Measurements from ENCODE around the gene LHX2.

Gene LHX2

DNA sequence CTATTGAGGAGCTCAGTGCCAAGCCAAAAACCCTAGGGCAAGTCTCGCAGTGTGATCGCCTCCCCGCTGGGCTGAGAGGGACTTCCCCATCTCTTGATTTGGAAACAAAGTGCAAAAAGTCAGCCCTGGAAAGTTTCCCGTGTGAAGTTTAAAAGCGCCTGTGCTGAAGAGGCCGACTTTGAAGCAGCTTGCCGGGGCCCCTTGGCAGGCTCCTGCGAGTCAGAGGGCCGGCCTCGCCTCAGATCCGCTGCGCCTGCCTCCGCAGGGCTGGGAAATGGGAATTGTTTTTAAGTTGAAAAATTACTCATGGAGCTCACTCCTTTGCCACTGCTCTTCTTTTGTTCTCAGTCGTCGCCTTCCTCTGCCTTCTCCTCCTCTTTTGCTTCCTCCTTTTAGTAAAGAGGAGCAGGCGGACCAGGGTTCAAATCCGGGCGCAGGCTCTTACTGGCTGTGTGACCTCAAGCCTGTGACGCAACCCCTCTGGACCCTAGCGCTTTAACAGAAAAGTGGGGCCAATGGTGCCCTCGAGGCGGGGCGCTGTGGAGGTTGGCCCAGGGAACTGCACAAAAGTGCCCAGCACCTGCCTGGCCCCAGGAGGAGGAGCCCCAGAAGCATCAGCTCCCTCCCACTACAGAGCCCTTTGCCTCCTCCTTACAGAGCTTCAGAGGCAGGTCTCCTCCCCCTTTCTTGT is 14.7 kb upstream of the LHX2 start:
- no peak for TF ChIP-seq GATA3 (IDR thresholded peaks at IDR 0.05; ENCODE audit: low read depth, low read length)
- no peak for TF ChIP-seq GATA2 (IDR thresholded peaks at IDR 0.05; ENCODE audit: low read depth, low read length)

DNA sequence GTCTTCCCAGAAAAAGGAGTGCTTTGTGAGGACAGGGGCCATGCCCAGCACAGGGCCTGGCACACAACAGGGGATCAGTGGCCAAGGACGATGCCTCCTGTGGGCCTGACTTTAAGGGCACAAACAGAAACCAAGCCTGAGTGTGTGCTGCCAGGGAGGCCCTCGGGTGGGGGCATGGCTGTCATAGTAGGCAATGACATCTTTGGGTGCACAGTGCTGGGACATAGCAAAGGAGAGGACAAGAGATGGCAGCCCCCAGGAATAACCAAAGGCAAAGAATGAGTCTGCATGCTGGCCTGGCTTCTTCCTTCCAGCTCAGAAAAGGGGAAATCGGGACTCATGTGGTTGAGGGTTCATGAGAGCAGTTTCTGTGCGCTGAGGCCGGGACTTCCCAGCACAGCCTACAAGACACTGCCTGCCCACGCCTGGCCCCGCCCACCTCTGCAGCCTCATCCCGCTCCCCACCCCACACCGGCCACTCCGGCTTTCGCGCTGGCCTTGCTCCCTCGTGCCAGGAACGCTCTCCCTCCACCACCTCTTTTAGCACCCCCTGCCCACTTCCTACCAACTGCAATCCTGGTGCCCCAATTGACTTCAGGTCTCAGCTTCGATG is 13.8 kb upstream of the LHX2 start:
- TF ChIP-seq GATA2 (IDR thresholded peaks at IDR 0.05; ENCODE audit: low read depth, low read length) (no peak), GATA3 (IDR thresholded peaks at IDR 0.05; ENCODE audit: low read depth, low read length) (no peak)

DNA sequence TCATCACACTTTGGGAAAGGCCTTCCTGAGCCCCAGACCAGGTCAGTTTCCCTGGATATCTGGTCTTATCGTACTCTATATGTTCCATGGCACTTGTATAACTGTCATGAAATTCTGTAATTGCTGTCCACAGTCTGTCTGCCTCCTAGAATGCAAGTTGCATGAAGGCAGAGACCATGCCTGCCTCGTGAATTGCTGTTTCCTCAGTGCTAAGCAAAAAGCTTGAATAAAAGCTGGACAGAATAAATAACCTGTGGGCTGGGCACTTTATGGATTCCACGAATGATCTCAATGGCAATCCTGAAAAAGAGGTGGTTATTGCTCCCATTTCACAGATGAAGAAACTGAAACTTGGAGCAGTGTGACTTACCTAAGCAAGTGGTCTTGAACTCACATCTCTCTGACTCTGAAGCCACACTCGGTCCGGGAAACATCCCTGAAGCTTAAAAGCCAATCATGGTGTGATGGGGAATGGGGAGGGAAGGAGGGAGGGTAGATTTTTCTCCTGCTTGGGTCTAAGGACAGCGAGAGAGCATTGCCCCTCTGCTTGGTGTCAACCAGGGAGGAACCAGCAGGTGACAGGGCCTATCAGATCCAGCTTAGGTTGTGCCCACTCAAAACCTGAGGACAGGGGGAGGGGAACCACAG is 13.2 kb upstream of the LHX2 start:
- TF ChIP-seq GATA2 (IDR thresholded peaks at IDR 0.05; ENCODE audit: low read depth, low read length) (no peak), GATA3 (IDR thresholded peaks at IDR 0.05; ENCODE audit: low read depth, low read length) (no peak)

DNA sequence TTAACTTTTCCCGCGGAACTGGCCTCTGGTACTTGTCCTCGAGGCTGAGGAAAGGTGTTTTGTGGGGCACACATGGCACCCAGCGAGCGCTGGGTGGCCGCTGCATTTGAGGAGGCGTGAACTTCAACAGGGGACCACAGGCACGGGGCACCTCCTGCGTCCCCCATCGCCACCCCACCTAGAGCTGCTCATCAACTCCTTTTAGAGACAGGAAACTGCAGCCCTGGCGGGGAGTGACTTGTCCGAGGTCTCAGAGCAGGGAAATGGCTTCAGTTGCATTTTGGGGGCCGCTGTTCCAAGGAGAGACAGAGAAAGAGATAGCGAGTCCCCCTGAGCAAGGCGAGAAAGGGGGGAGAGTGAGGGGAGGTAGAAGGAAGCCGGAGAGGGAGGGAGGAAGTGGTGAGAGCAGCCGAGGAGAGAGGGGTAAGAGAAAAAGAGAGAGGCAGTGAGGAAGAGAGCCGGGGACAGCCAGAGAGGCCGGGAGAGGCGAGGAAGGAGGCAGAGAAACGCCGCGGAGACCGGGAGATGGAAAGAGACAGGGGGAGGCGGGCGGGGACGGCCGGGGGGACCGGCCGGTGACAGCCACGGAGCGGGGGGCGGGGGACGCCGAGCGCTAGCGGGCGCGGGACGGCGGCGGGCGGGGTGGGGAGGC is 12.5 kb upstream of the LHX2 start:
- TF ChIP-seq GATA3 (IDR thresholded peaks at IDR 0.05; ENCODE audit: low read depth, low read length) (no peak), GATA2 (IDR thresholded peaks at IDR 0.05; ENCODE audit: low read depth, low read length) (no peak)

DNA sequence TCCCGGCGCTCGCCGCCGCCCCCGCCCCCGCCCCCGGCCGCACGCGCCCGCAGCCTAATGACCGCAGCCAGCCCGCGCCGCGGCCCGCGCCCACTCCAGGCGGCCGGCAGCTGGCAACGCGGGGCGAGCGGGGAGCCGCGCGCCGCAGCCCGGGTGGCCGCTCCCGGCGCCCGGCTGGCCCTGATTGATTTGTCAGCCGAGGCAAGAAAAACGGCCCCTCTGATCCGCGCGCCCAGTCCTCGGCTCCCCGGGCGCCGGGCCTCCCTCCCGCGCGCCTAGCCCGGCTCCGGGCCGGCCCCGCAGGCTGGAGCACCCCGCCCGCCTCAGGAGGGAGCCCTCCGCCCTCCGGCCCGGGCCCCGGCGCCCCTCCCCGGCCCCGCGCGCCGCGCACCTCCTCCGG is 11.9 kb upstream of the LHX2 start:
- TF ChIP-seq GATA3 (IDR thresholded peaks at IDR 0.05; ENCODE audit: low read depth, low read length) = no peak
- no peak for TF ChIP-seq GATA2 (IDR thresholded peaks at IDR 0.05; ENCODE audit: low read depth, low read length)

DNA sequence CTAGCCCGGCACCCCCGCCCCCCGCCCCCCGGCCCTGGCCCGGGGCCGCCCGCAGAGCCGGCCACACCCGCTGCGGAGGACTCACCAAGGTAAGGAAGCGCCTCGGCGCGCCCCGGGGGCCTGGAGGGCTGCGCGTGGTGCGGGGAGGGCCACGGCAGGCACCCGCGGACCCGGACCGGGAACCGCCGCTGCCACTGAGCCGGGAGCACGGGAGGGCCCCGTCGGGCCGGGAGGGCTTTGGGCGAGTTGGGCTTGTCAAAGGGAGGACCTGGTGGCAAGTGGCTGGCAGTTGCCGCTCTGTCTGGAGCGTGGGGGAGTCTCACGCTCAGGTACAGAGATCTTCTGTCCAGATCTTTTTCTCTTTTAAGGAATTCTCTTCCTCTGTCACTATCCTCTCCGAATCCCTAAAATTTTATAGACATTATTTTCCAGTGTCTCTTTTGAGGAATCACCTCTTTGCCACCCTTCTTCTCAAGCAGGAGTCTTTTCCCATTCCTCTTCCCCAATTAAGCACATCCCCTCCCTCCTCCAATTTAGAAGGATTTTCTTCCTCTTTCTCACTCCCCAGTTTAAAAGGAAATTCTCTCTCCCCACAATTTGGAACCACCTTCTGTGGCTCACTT is 11.3 kb upstream of the LHX2 start:
- TF ChIP-seq GATA3 (IDR thresholded peaks at IDR 0.05; ENCODE audit: low read depth, low read length) = no peak
- no peak for TF ChIP-seq GATA2 (IDR thresholded peaks at IDR 0.05; ENCODE audit: low read depth, low read length)

DNA sequence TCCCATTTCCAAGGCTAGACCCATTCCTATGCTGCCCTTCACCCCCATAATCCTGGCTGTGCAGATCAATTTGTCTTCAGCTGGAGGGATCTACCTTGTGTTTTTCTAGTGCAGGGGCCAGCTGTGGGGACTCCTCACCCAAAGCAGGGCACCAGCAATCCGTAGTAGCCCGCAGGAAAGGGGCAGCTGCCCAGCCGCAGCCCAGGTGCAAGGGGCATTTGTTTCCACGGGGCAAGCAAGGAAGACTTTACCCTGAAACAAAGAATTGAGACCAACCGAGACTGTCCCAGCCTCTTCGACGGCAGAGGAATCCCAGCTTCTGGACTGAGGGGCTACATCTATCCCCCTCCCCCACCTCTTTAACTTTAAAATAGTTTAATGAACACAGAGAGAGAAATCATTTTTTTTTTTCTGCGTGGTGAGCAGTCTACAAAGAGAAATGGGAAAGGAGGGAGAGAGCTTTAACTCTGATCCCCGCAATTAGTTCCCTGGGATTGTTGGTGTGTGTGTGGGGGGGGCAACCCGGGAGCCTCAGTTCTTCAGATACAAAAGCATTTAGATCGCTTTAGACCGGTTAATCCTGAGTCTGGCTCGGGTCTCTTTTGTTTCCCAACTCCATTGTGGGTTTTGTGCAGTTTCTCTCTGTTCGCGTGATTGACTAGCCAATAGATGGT is 10.6 kb upstream of the LHX2 start:
- TF ChIP-seq GATA3 (IDR thresholded peaks at IDR 0.05; ENCODE audit: low read depth, low read length) (no peak), GATA2 (IDR thresholded peaks at IDR 0.05; ENCODE audit: low read depth, low read length) (no peak)

DNA sequence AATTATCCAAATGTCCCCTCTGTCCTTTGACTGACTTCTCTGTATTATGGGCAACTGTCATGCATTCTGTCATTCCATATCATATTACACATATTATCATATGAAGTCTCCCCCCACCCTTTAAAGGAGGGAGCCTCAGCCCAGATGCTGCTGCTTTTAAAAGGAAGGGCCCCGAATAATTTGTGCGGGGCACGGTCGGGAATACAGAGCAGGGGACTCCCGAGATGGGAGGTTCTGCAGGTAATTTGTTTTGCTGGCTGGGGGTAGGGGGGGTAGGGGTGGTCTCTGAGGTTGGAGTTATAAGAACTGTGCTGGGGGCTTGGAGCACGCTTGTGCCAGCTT is 10.1 kb upstream of the LHX2 start:
- TF ChIP-seq GATA2 (IDR thresholded peaks at IDR 0.05; ENCODE audit: low read depth, low read length) (no peak), GATA3 (IDR thresholded peaks at IDR 0.05; ENCODE audit: low read depth, low read length) (no peak)

DNA sequence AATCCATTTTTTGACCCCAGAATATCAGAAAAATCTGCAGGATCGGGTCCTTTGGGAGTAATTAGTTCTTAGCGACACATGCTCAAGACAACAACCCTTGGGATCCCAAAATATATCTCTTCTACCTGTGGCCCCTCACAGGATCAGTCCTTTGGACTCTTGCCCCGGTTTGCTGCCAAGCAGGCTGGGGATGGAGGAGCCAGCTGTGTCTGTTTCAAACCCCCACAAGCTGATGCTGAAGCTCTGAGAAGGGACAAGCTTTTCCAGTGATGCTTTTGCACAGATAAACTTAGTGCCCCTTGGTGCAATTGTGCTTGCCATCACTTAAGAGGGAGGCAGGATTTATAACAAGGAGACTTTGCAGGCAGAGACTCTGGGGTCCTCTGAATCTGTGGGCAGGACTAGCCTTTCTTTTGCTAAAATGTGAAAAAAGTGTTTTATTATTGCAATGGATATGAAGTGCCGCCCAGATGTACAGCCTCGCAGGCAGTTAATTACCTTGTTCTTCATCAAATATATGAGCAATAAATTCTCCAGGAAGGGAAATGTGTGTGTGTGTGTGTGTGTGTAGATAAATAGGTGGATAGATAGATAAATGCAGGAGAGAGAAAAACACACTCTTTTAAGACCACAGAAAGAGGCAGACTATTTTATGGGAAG is 9.6 kb upstream of the LHX2 start:
- TF ChIP-seq GATA2 (IDR thresholded peaks at IDR 0.05; ENCODE audit: low read depth, low read length) = no peak
- TF ChIP-seq GATA3 (IDR thresholded peaks at IDR 0.05; ENCODE audit: low read depth, low read length) = no peak

DNA sequence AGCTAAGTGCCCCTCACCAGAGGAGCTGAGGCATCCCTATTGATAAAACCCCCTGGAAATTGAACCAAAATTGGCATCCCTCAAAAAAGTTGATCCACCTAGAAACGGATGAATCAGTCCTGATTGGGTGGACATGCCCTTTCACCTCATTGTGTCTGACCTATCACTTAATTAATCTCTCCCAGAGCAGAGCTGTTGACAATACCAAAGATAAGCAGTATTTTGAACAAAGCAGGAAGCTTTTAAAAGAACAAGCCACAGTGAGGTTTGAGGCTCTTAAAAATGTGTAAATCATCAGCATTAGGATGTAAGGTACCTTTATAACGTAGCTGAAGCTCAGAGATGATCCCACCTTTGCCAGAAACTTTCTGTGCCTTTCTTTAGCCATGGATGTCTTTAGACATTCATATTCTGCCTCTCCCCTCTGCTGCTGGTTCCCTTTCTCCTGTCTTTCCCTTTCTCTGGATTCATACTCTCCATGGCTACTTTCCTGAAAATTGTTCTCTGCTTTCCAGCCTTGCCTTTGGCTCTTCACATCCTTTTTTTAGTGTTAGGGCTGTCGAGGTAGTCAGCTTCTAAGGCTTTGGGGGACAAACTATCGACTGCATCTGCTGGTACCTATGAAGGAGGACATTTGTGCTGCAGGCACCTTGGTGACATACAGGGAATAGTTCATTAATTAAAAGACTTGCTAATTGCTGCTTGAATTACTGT is 7.8 kb upstream of the LHX2 start:
- no peak for TF ChIP-seq GATA3 (IDR thresholded peaks at IDR 0.05; ENCODE audit: low read depth, low read length)
- no peak for TF ChIP-seq GATA2 (IDR thresholded peaks at IDR 0.05; ENCODE audit: low read depth, low read length)

DNA sequence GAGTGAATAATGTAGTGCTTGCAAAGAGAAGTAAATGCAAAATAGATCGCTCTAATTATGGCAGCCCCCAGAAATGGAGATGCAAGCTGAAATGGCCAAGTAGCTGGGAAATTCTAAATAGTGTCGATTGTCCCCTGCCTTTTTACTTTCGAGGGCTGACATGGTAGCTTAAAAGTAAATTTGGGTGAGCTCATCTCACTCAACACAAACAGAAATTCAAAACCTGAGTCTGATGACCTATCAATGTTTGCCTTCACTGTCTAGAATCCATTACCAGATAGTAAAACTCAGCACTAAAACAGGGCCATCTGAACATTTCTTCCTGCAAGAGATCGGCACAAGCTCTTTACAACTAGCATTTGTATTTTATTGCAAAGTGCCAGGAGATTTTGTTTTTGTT is 7.0 kb upstream of the LHX2 start:
- TF ChIP-seq GATA3 (IDR thresholded peaks at IDR 0.05; ENCODE audit: low read depth, low read length) (no peak), GATA2 (IDR thresholded peaks at IDR 0.05; ENCODE audit: low read depth, low read length) (no peak)

DNA sequence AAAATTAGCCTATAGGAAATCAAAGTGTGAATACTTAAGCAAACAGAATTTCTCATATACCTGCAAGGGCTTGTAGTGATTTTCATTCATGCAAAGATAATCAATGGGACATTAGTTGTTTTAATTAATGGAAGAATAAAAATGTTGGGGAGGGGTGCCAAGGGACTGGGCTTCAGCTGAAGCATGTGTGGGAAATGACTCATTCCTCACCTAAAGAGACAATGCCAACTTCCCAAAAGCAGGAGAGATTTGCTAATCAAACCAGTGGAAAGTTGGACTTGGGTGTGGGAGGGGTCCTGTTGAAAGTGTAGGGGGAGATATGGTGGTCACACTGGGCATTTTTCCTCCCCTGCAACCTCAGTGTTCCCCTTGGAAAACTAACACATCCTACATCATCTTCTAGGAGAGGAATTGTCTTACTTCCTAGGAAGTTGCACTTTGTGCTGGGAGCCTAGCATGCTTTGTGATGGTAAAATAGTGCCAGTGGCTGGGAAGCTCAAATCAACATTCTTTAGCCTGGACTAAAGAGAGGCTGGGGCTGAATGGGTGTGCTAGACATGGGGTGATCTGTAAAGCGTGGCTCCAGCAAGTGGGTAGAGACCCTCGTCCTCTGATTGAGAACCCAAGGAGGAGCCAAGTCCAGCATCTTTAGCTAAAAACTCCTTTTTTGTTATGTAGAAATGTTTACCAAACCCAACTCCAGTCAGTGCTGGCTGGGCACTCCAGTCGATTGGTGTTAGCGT is 6.4 kb upstream of the LHX2 start:
- no peak for TF ChIP-seq GATA2 (IDR thresholded peaks at IDR 0.05; ENCODE audit: low read depth, low read length)
- no peak for TF ChIP-seq GATA3 (IDR thresholded peaks at IDR 0.05; ENCODE audit: low read depth, low read length)

All from SH-SY5Y (cell line).